OCI-LY7 (cell line): ENCODE measurements around the gene ACOT6.

Experiments used
- CTCF ChIP-seq: fragments of 200-600 bp; sonication (generic); conservative IDR thresholded peaks from 2 replicates; pipeline ENCODE4 v1.5.1; 2014; ENCODE audit warnings: mild to moderate bottlenecking, antibody characterized with exemption, low read length, moderate library complexity, mixed read lengths
- EZH2phosphoT487 ChIP-seq: fragments of 200-600 bp; sonication (generic); IDR thresholded peaks from 2 replicates; pipeline ENCODE4 v1.6.1; 2018; ENCODE audit warnings: low read depth, borderline replicate concordance, mild to moderate bottlenecking, mixed run types, antibody characterized with exemption, low read length, moderate library complexity, mixed read lengths

DNA sequence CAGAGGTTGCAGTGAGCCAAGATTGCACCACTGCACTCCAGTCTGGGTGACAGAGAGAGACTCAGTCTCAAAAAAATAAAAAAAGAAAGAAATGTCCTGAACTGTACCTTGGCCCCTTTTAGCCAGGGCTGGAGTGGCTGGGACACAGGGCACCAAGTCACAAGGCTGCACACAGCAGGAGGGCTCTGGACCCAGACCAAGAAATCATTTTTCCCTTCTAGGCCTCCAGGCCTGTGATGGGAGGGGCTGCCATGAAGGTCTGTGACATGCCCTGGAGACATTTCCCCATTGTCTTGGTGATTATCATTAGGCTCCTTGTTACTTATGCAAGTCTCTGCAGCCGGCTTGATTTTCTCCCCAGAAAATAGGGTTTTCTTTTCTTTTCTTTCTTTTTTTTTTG is 5.1 kb upstream of the ACOT6 start:
- TF ChIP-seq CTCF (no peak), EZH2phosphoT487 (no peak)
